Endodermal cell (in vitro differentiated cells): ENCODE measurements around the gene SLC5A3. TPM values are rescaled to one million over a fixed set of nuclear protein-coding genes. Genes with fewer than 3 reads are reported as not detected.

Source experiments
- DNase-seq: peaks from one replicate; pipeline ENCODE4 v3.0.0-alpha.2; 2017
- H3K27ac ChIP-seq: 2 replicates; pipeline ENCODE4 v1.5.1; 2013; ENCODE audit warnings: mild to moderate bottlenecking, low read depth, low read length, moderate library complexity
- H3K27me3 ChIP-seq: 2 replicates; pipeline ENCODE4 v1.6.1; 2013; ENCODE audit warnings: mild to moderate bottlenecking, low read length, moderate library complexity; ENCODE audit not compliant: insufficient read depth, control insufficient read depth, poor library complexity, severe bottlenecking
- H3K36me3 ChIP-seq: 2 replicates; pipeline ENCODE4 v1.7.0; 2013; ENCODE audit warnings: mild to moderate bottlenecking, low read length, moderate library complexity; ENCODE audit not compliant: control insufficient read depth, insufficient read depth
- H3K4me1 ChIP-seq: one replicate; pipeline ENCODE4 v1.7.0; 2013; ENCODE audit warnings: low read length; ENCODE audit not compliant: control insufficient read depth, insufficient read depth
- H3K4me3 ChIP-seq: 2 replicates; pipeline ENCODE4 v1.5.1; 2013; ENCODE audit warnings: mild to moderate bottlenecking, low read length, moderate library complexity
- H3K9ac ChIP-seq: 2 replicates; pipeline ENCODE4 v1.6.1; 2013; ENCODE audit warnings: mild to moderate bottlenecking, low read length, moderate library complexity; ENCODE audit not compliant: poor library complexity, severe bottlenecking; ENCODE audit errors: extremely low read depth
- H3K9me3 ChIP-seq: 2 replicates; pipeline ENCODE4 v1.6.1; 2013; ENCODE audit warnings: mild to moderate bottlenecking, low read length, moderate library complexity; ENCODE audit not compliant: control insufficient read depth
- H3K27ac Mint-ChIP-seq: 2 replicates; pipeline ENCODE4 v1.8.0; 2020; ENCODE audit warnings: mixed read lengths
- H3K27me3 Mint-ChIP-seq: 2 replicates; pipeline ENCODE4 v1.8.0; 2021; ENCODE audit warnings: mild to moderate bottlenecking, mixed read lengths; ENCODE audit not compliant: insufficient read depth
- H3K36me3 Mint-ChIP-seq: 2 replicates; pipeline ENCODE4 v1.8.0; 2020; ENCODE audit warnings: low read depth, mixed read lengths
- H3K4me1 Mint-ChIP-seq: 2 replicates; pipeline ENCODE4 v1.8.0; 2020; ENCODE audit warnings: mixed read lengths
- H3K4me3 Mint-ChIP-seq: 2 replicates; pipeline ENCODE4 v1.8.0; 2020; ENCODE audit warnings: mild to moderate bottlenecking, moderate library complexity, mixed read lengths
- H3K9me3 Mint-ChIP-seq: 2 replicates; pipeline ENCODE4 v1.8.0; 2020; ENCODE audit warnings: mild to moderate bottlenecking, mixed read lengths
- WGBS, 2 experiments: methylation state at CpG; one replicate each; pipeline versions ENCODE4 v1.1.5 to v1.1.7; 2013; ENCODE audit warnings: missing lambda C conversion rate in 2 of 2, mixed read lengths in 1 of 2; ENCODE audit not compliant: insufficient coverage in 1 of 2, insufficient read length in 1 of 2; 5-methylcytosine and 5-hydroxymethylcytosine counted together
- total RNA-seq, 2 donors: library from RNA; stranded (reverse); fragmentation: NEBNext Ultra II Directional in 1 of 2; extraction: Animal tissue kit (Norgen Biotek cat#: 25700) in 1 of 2; gene quantifications; 2 replicates in 1 of 2; 3 replicates in 1 of 2; pipeline ENCODE4 v1.2.1, GENCODE V29; 2021
- TF ChIP-seq, protein P1 (sequence below): fragments of 200-600 bp; sonication (generic); conservative IDR thresholded peaks from 2 replicates; pipeline ENCODE4 v1.5.0; 2021; ENCODE audit warnings: antibody characterized with exemption, mild to moderate bottlenecking

Gene SLC5A3
- total RNA-seq, 2 donors from 2014 or later: 41.9 to 57.2 TPM

GRCh38 chr21:34034369-34035014, 38.9 kb upstream of the SLC5A3 start:
- no peaks in the 10 kb centered on the region for H3K36me3 Mint-ChIP-seq
- H3K4me3 ChIP-seq: no peak overlapping the region
- H3K27ac Mint-ChIP-seq: no peak overlapping the region
- no peak overlapping the region for H3K9ac ChIP-seq
- no peak overlapping the region for H3K4me3 Mint-ChIP-seq
- TF ChIP-seq, protein P1, sequence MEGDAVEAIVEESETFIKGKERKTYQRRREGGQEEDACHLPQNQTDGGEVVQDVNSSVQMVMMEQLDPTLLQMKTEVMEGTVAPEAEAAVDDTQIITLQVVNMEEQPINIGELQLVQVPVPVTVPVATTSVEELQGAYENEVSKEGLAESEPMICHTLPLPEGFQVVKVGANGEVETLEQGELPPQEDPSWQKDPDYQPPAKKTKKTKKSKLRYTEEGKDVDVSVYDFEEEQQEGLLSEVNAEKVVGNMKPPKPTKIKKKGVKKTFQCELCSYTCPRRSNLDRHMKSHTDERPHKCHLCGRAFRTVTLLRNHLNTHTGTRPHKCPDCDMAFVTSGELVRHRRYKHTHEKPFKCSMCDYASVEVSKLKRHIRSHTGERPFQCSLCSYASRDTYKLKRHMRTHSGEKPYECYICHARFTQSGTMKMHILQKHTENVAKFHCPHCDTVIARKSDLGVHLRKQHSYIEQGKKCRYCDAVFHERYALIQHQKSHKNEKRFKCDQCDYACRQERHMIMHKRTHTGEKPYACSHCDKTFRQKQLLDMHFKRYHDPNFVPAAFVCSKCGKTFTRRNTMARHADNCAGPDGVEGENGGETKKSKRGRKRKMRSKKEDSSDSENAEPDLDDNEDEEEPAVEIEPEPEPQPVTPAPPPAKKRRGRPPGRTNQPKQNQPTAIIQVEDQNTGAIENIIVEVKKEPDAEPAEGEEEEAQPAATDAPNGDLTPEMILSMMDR: peak; percentile 30
- no peak for DNase-seq
- no peak overlapping the region for H3K27ac ChIP-seq
- peaks cover 5% of the 10 kb centered on the region for H3K4me1 Mint-ChIP-seq
- no peaks in the 10 kb centered on the region for H3K36me3 ChIP-seq
- H3K27me3 Mint-ChIP-seq: peaks cover 4% of the 10 kb centered on the region
- H3K27me3 ChIP-seq: no peaks in the 10 kb centered on the region
- H3K4me1 ChIP-seq: no peaks in the 10 kb centered on the region
- no peaks in the 10 kb centered on the region for H3K9me3 Mint-ChIP-seq
- 90 to 98% methylated on average over 5 to 7 of the region's 8 CpGs for WGBS, 2 experiments
- no peaks in the 10 kb centered on the region for H3K9me3 ChIP-seq

DNA sequence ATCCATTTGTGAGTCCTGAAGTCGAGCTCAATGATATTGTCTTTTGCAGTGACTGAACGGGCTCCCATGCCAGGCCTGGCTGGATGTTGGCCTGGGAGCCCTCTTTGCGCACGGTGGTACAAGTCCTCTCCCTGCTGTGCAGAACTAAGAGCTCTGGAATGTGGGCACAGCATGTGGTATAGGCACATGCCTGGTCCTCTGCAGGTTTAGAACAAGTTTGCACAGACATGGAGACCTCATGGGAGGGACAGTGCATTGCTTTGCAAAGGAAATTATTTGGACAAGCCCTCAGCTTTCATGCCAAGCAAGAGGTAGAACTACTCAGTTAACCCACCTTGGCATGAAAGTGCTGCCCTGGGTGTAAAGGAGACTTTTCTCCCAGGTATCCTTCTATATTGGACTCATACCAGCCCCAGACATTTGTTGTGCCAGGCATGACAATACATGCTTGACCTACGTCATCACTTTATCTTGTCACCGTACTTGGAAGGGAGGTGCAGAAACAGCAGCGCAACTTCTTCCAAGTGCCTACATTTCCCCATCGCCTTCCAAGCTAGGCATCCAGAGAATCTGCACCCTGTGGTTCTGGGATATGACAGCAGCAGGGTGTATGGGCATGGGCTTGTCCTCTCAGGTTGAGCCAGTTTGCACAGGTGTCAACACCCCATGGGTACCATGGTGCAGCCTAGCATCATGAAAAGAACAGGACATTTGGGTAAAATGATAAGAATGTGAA, 37.6 kb upstream of the SLC5A3 start:
- Mint-ChIP-seq H3K4me1 (peaks cover 8% of the 10 kb centered on the region), H3K4me3 (no peak overlapping the region), H3K36me3 (no peaks in the 10 kb centered on the region), H3K27me3 (peaks cover 4% of the 10 kb centered on the region), H3K27ac (no peak overlapping the region), H3K9me3 (no peaks in the 10 kb centered on the region)
- no peaks in the 10 kb centered on the region for H3K36me3 ChIP-seq
- H3K27ac ChIP-seq: no peak overlapping the region
- DNase-seq: no peak
- WGBS, 2 experiments: 89 to 91% methylated on average over 7 to 8 of the region's 8 CpGs
- no peaks in the 10 kb centered on the region for H3K4me1 ChIP-seq
- H3K9ac ChIP-seq: no peak overlapping the region
- no peaks in the 10 kb centered on the region for H3K27me3 ChIP-seq
- no peak overlapping the region for H3K4me3 ChIP-seq
- H3K9me3 ChIP-seq: no peaks in the 10 kb centered on the region
- TF ChIP-seq, protein P1: no peak

DNA sequence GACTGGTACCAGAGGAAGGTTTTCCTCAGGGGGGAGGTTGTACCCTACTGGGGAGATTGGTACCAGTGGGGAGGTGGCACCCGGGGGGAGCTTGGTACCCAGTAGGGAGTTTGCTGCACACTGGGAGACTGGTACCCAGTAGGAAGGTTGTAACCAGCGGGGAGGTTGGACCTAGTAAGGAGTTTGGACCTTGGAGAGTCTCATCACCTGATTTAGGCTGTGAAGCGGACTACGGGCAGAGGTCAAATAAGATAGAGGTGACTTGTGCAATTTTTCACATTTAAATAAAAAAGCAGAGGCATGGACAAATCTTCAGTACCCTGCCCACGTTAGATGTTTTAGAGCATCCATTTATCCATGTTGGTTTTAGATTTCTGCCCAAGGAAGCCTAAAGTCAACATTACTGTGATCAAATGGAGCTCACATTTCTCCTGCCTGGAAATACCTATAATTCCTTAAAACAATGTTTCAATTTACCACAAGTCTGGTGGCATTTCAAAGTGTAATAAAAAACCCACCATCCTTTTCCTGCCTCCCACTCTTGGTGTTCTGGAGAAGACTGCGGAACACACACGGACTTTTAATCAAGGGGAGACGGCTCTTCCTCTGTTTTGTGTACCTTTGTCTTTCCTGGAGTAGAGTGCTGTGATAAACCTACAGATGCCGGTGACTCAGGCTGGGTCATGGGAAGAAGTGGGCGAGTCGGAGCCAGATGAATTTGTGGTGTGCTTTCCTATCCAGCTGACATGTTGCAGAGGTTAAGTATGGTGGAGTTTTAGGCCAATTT, 36.2 kb upstream of the SLC5A3 start:
- 93 to 97% methylated on average over 6 to 11 of the region's 11 CpGs for WGBS, 2 experiments
- no peaks in the 10 kb centered on the region for H3K4me1 ChIP-seq
- no peak for DNase-seq
- Mint-ChIP-seq H3K27ac (no peak overlapping the region), H3K27me3 (peaks cover 8% of the 10 kb centered on the region), H3K4me3 (no peak overlapping the region), H3K36me3 (no peaks in the 10 kb centered on the region), H3K4me1 (peaks cover 8% of the 10 kb centered on the region), H3K9me3 (no peaks in the 10 kb centered on the region)
- H3K36me3 ChIP-seq: no peaks in the 10 kb centered on the region
- H3K9ac ChIP-seq: no peak overlapping the region
- no peak overlapping the region for H3K4me3 ChIP-seq
- TF ChIP-seq, protein P1: no peak
- H3K27me3 ChIP-seq: no peaks in the 10 kb centered on the region
- no peaks in the 10 kb centered on the region for H3K9me3 ChIP-seq
- no peak overlapping the region for H3K27ac ChIP-seq
